ENCODE measurements around the gene CROCC. TPM values are rescaled to one million over a fixed set of nuclear protein-coding genes. Genes with fewer than 3 reads are reported as not detected.

Gene CROCC
- polyA plus RNA-seq, 1 of the 3 experiments (the other 2 are of a cell fraction) = 39.1 TPM

DNA sequence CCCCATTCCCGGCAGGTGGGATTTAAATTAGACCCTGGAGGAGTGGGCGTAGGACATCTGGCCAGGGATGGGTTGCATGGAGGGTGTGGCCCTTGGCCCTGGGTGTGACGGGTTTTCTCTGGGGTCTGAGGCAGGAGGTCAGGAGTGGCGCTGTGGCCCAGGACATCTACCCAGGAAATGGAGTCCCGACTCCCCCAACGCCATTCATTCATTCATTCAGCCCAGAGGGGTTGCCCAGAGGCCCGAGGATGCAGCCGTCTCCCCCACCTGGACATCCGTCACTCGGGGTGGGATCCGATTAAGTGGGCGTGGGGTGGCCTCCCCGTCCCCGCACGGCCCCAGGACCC, 89.3 kb downstream of the CROCC start:
- ChIA-PET CTCF (interaction anchor here (1.0 to 1.2 kb wide), 2 partner anchors 26 to 35 kb away, joined by 3 read pairs; no protein-coding TSS in a partner anchor), POLR2A (interaction anchor here (0.9 to 2.3 kb wide), 2 partner anchors 10 to 32 kb away, joined by 3 to 11 read pairs; no protein-coding TSS in a partner anchor)
- Histone ChIP-seq H3K79me2 (ENCODE audit: insufficient read depth) (peaks cover 24% of the 10 kb centered on the region), H3K9me2 (no peaks in the 10 kb centered on the region), H3K27ac (ENCODE audit: low read depth in 2 of 2, low read length in 1 of 2) (peak overlapping the region in 1 of 2 experiments; percentile 36; a peak in 1 of 4 replicates), H3F3A (replicated peaks; ENCODE audit: insufficient read depth) (peaks cover 5% of the 10 kb centered on the region), H3K4me3 (ENCODE audit: low read depth in 2 of 2, low read length in 1 of 2) (peak overlapping the region; percentile 79 to 92), H3K36me3 (replicated peaks in 1 of 2; ENCODE audit: control insufficient read depth in 1 of 2, insufficient read depth in 2 of 2, low read length in 1 of 2) (no peaks in the 10 kb centered on the region), H3K9ac (peak overlapping the region; percentile 60; the same call in 1 of the 2 replicates), H3K4me2 (peak overlapping the region; percentile 99), H3K4me1 (ENCODE audit: control insufficient read depth in 1 of 2, insufficient read depth in 2 of 2, low read depth in 1 of 2, low read length in 1 of 2) (peaks cover 12 to 22% of the 10 kb centered on the region in 2 experiments; a peak in 2 of 4 replicates), H3K27me3 (ENCODE audit: insufficient read depth) (no peaks in the 10 kb centered on the region), H4K20me1 (ENCODE audit: insufficient read depth) (peaks cover 14% of the 10 kb centered on the region), H3K9me3 (no peaks in the 10 kb centered on the region), H2AFZ (ENCODE audit: low read depth) (peak overlapping the region; percentile 82; the same call in 1 of the 2 replicates)
- DNase-seq = peak; percentile 62
- WGBS (ENCODE audit: low lambda C conversion rate) = 0% methylated on average over 1 of the region's 15 CpGs
- TF ChIP-seq, protein P1, sequence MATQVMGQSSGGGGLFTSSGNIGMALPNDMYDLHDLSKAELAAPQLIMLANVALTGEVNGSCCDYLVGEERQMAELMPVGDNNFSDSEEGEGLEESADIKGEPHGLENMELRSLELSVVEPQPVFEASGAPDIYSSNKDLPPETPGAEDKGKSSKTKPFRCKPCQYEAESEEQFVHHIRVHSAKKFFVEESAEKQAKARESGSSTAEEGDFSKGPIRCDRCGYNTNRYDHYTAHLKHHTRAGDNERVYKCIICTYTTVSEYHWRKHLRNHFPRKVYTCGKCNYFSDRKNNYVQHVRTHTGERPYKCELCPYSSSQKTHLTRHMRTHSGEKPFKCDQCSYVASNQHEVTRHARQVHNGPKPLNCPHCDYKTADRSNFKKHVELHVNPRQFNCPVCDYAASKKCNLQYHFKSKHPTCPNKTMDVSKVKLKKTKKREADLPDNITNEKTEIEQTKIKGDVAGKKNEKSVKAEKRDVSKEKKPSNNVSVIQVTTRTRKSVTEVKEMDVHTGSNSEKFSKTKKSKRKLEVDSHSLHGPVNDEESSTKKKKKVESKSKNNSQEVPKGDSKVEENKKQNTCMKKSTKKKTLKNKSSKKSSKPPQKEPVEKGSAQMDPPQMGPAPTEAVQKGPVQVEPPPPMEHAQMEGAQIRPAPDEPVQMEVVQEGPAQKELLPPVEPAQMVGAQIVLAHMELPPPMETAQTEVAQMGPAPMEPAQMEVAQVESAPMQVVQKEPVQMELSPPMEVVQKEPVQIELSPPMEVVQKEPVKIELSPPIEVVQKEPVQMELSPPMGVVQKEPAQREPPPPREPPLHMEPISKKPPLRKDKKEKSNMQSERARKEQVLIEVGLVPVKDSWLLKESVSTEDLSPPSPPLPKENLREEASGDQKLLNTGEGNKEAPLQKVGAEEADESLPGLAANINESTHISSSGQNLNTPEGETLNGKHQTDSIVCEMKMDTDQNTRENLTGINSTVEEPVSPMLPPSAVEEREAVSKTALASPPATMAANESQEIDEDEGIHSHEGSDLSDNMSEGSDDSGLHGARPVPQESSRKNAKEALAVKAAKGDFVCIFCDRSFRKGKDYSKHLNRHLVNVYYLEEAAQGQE (IDR thresholded peaks at IDR 0.05; ENCODE audit: low read depth, low read length) = no peak
- TF ChIP-seq IRF3 (IDR thresholded peaks at IDR 0.05; ENCODE audit: low read depth, low read length) (no peak), TAF1 (IDR thresholded peaks at IDR 0.05; ENCODE audit: borderline replicate concordance, low read depth, low read length) (no peak), TCF12 (IDR thresholded peaks at IDR 0.05) (no peak), RXRA (IDR thresholded peaks at IDR 0.05; ENCODE audit: borderline replicate concordance, low read depth) (no peak), EP300 (IDR thresholded peaks at IDR 0.05; ENCODE audit: borderline replicate concordance in 1 of 2, low read depth in 1 of 2, low read length in 1 of 2) (no peak), FOXM1 (IDR thresholded peaks at IDR 0.05; ENCODE audit: low read depth) (no peak), NFIC (IDR thresholded peaks at IDR 0.05; ENCODE audit: borderline replicate concordance) (no peak), USF1 (IDR thresholded peaks at IDR 0.05; ENCODE audit: borderline replicate concordance, low read depth) (no peak), PBX3 (IDR thresholded peaks at IDR 0.05) (no peak), MAX (IDR thresholded peaks at IDR 0.05; ENCODE audit: low read depth) (no peak), FOXJ3 (CRISPR knock-in tag; IDR thresholded peaks at IDR 0.05) (no peak), SMC3 (IDR thresholded peaks at IDR 0.05; ENCODE audit: low read depth, low read length) (no peak), GATA2 (CRISPR knock-in tag; IDR thresholded peaks at IDR 0.05) (no peak), YY1 (IDR thresholded peaks at IDR 0.05; ENCODE audit: low read depth) (no peak), RFX5 (IDR thresholded peaks at IDR 0.05; ENCODE audit: low read length) (no peak), JUND (IDR thresholded peaks at IDR 0.05) (no peak), CHD2 (IDR thresholded peaks at IDR 0.05; ENCODE audit: low read length, partially characterized antibody) (no peak), TEAD4 (IDR thresholded peaks at IDR 0.05; ENCODE audit: borderline replicate concordance, insufficient read depth) (no peak)
